ENCODE results near the gene KRT34. TPM values are rescaled to one million over a fixed set of nuclear protein-coding genes. Genes with fewer than 3 reads are reported as not detected.
"Not testable (repeated sequence)": the region's sequence is repeated elsewhere in the genome, so short reads cannot be mapped to it uniquely, and the experiment has no call there.

Gene KRT34
- total RNA-seq: not detected

DNA sequence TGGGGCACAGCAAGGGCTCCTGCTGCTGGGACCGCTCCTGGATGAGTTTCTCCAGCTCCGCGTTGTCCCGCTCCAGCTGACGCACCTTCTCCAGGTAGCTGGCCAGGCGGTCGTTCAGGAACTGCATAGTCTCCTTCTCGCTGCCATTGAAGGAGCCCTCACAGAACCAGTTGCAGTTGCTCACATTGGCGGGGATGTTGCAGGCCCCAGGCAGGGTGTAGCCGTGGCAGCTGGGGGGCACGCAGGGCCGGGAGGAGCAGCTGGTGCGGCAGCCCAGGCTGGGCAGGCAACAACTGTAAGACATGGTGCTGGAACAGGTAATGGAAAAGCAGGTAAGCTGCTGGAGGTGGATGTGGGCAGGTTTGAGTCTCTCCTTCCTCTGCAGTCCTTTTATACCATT, at the start of gene KRT34:
Gene KRT34, minus strand, starts transcription at position 364 of the 400 bp plus-strand sequence. Its CDS starts 60 bp downstream, at position 304.
- DNase-seq; H3K4me1 Mint-ChIP-seq (ENCODE audit: low read depth); H3K4me3 Mint-ChIP-seq; H3K27me3 Mint-ChIP-seq; H3K36me3 Mint-ChIP-seq; H3K27ac Mint-ChIP-seq; POLR2A ChIA-PET; intact Hi-C loops (cut with micrococcal nuclease): not testable (repeated sequence)
- peaks cover 10% of the 10 kb centered on the region for H3K9me3 Mint-ChIP-seq
- CTCF ChIA-PET: interaction anchor here (1.1 kb wide), 1 partner anchor 167 kb away, joined by 3 read pairs; no protein-coding TSS in a partner anchor

- H3K4me1 Mint-ChIP-seq (ENCODE audit: low read depth); intact Hi-C loops (cut with micrococcal nuclease); CTCF ChIA-PET; H3K27me3 Mint-ChIP-seq; H3K27ac Mint-ChIP-seq; H3K9me3 Mint-ChIP-seq; DNase-seq; H3K36me3 Mint-ChIP-seq; H3K4me3 Mint-ChIP-seq: not testable (repeated sequence)
- POLR2A ChIA-PET: interaction anchor here (0.5 kb wide), 1 partner anchor 34 kb away, joined by 3 read pairs; no protein-coding TSS in a partner anchor
Observed at GRCh38 chr17:41430376-41430775, 48.3 kb upstream of the KRT34 start.

- DNase-seq: no peak
- CTCF ChIA-PET: no interaction called here
- POLR2A ChIA-PET: no interaction called here
- no peaks in the 10 kb centered on the region for H3K9me3 Mint-ChIP-seq
- no peak overlapping the region for H3K27ac Mint-ChIP-seq
- intact Hi-C loops (cut with micrococcal nuclease): no loop called here
- H3K4me3 Mint-ChIP-seq: no peak overlapping the region
- peaks cover 2% of the 10 kb centered on the region for H3K27me3 Mint-ChIP-seq
- H3K36me3 Mint-ChIP-seq: no peaks in the 10 kb centered on the region
- no peaks in the 10 kb centered on the region for H3K4me1 Mint-ChIP-seq (ENCODE audit: low read depth)
Observed at GRCh38 chr17:41429667-41430066, 47.6 kb upstream of the KRT34 start.

GRCh38 chr17:41428591-41429291, 46.6 kb upstream of the KRT34 start:
- CTCF ChIA-PET: no interaction called here
- no peaks in the 10 kb centered on the region for H3K4me1 Mint-ChIP-seq (ENCODE audit: low read depth)

DNA sequence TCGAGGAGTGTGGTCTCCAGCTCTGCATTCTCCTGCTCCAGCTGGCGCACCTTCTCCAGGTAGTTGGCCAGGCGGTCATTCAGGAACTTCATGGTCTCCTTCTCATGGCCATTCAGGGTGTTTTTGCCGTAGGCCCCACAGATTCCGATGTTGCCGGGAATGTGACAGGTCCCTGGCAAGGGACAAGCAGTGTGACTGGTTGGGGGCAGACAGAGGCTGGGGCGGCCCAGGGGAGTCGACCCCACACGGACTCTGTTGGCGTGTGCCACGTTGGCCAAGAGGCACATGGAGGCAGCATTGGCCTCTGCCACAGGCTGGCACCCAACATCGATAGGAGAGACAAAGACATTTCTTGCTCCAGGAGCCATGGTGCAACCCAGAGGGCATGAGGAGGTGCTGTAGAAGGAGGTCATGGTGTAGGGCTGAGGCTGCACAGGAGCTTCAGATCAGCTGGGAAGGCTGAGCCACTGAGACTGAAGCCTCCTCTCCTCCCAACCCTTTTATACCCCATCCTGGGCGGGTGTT, 42.1 kb upstream of the KRT34 start, which contains the start of gene KRT37:
Gene KRT37, minus strand, starts transcription at position 475 of the 525 bp plus-strand sequence. Its CDS starts 62 bp downstream, at position 413.
- POLR2A ChIA-PET: no interaction called here

More at GRCh38 chr17:41428591-41429291, 46.6 kb upstream of the KRT34 start:
- intact Hi-C loops (cut with micrococcal nuclease): no loop called here
- H3K4me3 Mint-ChIP-seq: no peak overlapping the region
- no peak for DNase-seq
- POLR2A ChIA-PET: no interaction called here
- H3K36me3 Mint-ChIP-seq: no peaks in the 10 kb centered on the region
- no peak overlapping the region for H3K27ac Mint-ChIP-seq
- H3K9me3 Mint-ChIP-seq: no peaks in the 10 kb centered on the region
- peaks cover 2% of the 10 kb centered on the region for H3K27me3 Mint-ChIP-seq

GRCh38 chr17:41422586-41422985, 40.5 kb upstream of the KRT34 start:
- intact Hi-C loops (cut with micrococcal nuclease); H3K4me1 Mint-ChIP-seq (ENCODE audit: low read depth); CTCF ChIA-PET; H3K36me3 Mint-ChIP-seq; H3K4me3 Mint-ChIP-seq; H3K27me3 Mint-ChIP-seq; POLR2A ChIA-PET; DNase-seq; H3K9me3 Mint-ChIP-seq; H3K27ac Mint-ChIP-seq: not testable (repeated sequence)

More for the DNA sequence above, 42.1 kb upstream of the KRT34 start, which contains the start of gene KRT37:
- Mint-ChIP-seq H3K9me3 (no peaks in the 10 kb centered on the region), H3K4me1 (ENCODE audit: low read depth) (peaks cover 3% of the 10 kb centered on the region), H3K4me3 (no peak within 1 kb of the TSS), H3K27ac (no peak within 1 kb of the TSS), H3K36me3 (no peaks in the 10 kb centered on the region), H3K27me3 (no peaks in the 10 kb centered on the region)
- intact Hi-C loops (cut with micrococcal nuclease): no loop called here
- DNase-seq: no peak
- CTCF ChIA-PET: no interaction called here

GRCh38 chr17:41421617-41422016, 39.5 kb upstream of the KRT34 start:
- Mint-ChIP-seq H3K4me3 (no peak overlapping the region), H3K9me3 (no peaks in the 10 kb centered on the region), H3K4me1 (ENCODE audit: low read depth) (peaks cover 3% of the 10 kb centered on the region), H3K36me3 (no peaks in the 10 kb centered on the region), H3K27me3 (no peaks in the 10 kb centered on the region), H3K27ac (no peak overlapping the region)
- ChIA-PET CTCF (no interaction called here), POLR2A (no interaction called here)
- DNase-seq: no peak
- intact Hi-C loops (cut with micrococcal nuclease): no loop called here

DNA sequence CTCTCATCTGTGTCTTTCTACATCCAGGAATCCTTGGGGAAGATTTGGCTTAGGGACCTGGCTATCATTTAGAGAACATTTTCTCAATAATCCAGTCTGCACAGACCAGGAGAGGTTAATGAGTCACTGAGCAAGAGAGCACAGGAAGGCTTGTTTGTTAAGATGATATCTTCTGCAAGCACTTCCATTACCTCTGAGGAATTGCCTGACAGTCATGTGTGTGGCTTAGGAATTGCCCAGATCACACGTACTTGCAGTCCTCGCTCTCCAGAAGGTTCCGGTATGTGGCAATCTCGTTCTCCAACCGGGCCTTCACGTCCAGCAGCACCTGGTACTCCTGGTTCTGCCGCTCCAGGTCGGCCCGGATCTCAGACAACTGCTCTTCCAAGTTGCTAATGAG, 39.0 kb upstream of the KRT34 start:
- no peak for DNase-seq
- ChIA-PET POLR2A (no interaction called here), CTCF (no interaction called here)
- Mint-ChIP-seq H3K4me1 (ENCODE audit: low read depth) (peaks cover 3% of the 10 kb centered on the region), H3K36me3 (no peaks in the 10 kb centered on the region), H3K4me3 (no peak overlapping the region), H3K27ac (no peak overlapping the region), H3K9me3 (no peaks in the 10 kb centered on the region), H3K27me3 (no peaks in the 10 kb centered on the region)
- intact Hi-C loops (cut with micrococcal nuclease): no loop called here

GRCh38 chr17:41420134-41420533, 38.0 kb upstream of the KRT34 start:
- DNase-seq: no peak
- Mint-ChIP-seq H3K9me3 (no peaks in the 10 kb centered on the region), H3K4me3 (no peak overlapping the region), H3K27ac (no peak overlapping the region), H3K36me3 (no peaks in the 10 kb centered on the region), H3K27me3 (no peaks in the 10 kb centered on the region), H3K4me1 (ENCODE audit: low read depth) (peaks cover 3% of the 10 kb centered on the region)
- ChIA-PET POLR2A (no interaction called here), CTCF (no interaction called here)
- intact Hi-C loops (cut with micrococcal nuclease): no loop called here

DNA sequence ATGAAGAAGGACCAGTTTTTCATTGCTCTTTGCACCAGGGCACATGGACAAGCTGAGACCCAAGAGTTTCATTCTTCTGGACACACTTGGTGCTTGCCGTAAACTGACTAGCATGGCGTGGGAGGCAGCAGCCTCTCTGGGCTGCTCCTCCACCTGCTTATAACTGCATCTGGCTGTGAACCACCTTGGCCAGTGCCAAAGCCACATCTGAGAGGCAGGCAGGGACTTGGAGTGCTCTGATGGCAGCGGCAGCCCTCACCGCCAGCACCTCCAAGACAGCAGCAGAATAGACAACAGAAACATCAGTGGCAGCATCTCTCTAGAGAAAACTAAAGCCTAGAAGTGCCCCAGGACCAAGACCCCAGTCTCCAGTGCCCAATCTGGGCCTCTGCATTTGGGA, 37.6 kb upstream of the KRT34 start:
- no peak overlapping the region for H3K4me3 Mint-ChIP-seq
- no peak for DNase-seq
- H3K27ac Mint-ChIP-seq: no peak overlapping the region
- intact Hi-C loops (cut with micrococcal nuclease): no loop called here
- no peaks in the 10 kb centered on the region for H3K36me3 Mint-ChIP-seq
- H3K4me1 Mint-ChIP-seq (ENCODE audit: low read depth): peaks cover 3% of the 10 kb centered on the region
- H3K9me3 Mint-ChIP-seq: no peaks in the 10 kb centered on the region
- ChIA-PET POLR2A (no interaction called here), CTCF (no interaction called here)
- no peaks in the 10 kb centered on the region for H3K27me3 Mint-ChIP-seq

DNA sequence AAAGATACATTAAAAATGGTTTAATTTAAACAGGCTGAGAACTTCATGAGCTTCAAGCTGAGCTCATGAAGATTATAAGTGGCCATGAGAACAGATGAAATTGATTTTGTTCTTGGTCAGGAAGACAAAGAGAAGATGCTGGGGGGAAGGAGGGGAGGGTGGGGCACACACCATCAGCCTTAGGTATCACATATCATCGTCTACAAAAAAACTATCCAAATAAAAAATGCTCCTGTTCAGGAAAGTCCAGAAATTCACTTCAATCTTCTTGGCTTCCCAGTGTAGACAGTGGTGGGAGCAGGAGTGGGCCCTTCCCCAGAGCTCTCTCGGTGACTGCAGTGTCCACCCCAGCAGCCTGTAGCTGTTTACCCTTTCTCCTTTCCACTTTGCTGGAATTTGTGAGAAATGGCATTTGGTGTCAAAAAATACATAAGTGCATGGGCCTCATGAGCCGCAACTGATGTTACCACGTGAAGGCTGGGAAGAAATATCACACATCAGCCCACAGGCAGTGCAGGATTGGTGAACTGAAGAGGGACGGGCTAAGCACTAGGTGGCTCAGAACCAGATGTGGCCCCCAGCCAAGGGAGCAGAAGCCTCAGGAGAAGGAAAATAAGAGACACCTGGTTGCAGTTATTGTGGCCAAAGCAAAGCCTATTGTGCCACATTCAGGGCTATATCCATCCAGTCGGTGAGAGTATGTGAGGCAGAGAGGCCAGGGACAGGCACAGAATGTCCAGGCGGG, 36.2 kb upstream of the KRT34 start:
- no peaks in the 10 kb centered on the region for H3K9me3 Mint-ChIP-seq
- ChIA-PET CTCF (interaction anchor here (0.8 to 1.5 kb wide), 7 partner anchors 10 to 547 kb away, joined by 3 to 8 read pairs (median 4); no protein-coding TSS in a partner anchor), POLR2A (no interaction called here)
- no peak overlapping the region for H3K4me3 Mint-ChIP-seq
- no peaks in the 10 kb centered on the region for H3K27me3 Mint-ChIP-seq
- no peaks in the 10 kb centered on the region for H3K36me3 Mint-ChIP-seq
- DNase-seq: no peak
- no peak overlapping the region for H3K27ac Mint-ChIP-seq
- H3K4me1 Mint-ChIP-seq (ENCODE audit: low read depth): peaks cover 3% of the 10 kb centered on the region
- intact Hi-C loops (cut with micrococcal nuclease): no loop called here

- Mint-ChIP-seq H3K36me3 (no peaks in the 10 kb centered on the region), H3K9me3 (no peaks in the 10 kb centered on the region), H3K4me1 (ENCODE audit: low read depth) (peaks cover 3% of the 10 kb centered on the region), H3K4me3 (no peak overlapping the region), H3K27me3 (no peaks in the 10 kb centered on the region), H3K27ac (no peak overlapping the region)
- POLR2A ChIA-PET: no interaction called here
- CTCF ChIA-PET: interaction anchor here (0.6 to 1.5 kb wide), 8 partner anchors 10 to 546 kb away, joined by 3 to 8 read pairs (median 4); no protein-coding TSS in a partner anchor
- intact Hi-C loops (cut with micrococcal nuclease): no loop called here
- DNase-seq: no peak
Observed at GRCh38 chr17:41417576-41418015, 35.5 kb upstream of the KRT34 start.
